HG02678 (cell line): ENCODE results near the gene FOXK2.
"Not testable (repeated sequence)": the region's sequence is repeated elsewhere in the genome, so short reads cannot be mapped to it uniquely, and the experiment has no call there.

ENCODE experiments used
- ATAC-seq: cut with Tn5 transposase; IDR thresholded peaks from one replicate; pipeline ENCODE4 v1.9.1; 2021; ENCODE audit warnings: mild to moderate bottlenecking, moderate library complexity; ENCODE audit not compliant: unreplicated experiment

Gene FOXK2

GRCh38 chr17:82561429-82562035, 42.0 kb downstream of the FOXK2 start:
- no peak for ATAC-seq

DNA sequence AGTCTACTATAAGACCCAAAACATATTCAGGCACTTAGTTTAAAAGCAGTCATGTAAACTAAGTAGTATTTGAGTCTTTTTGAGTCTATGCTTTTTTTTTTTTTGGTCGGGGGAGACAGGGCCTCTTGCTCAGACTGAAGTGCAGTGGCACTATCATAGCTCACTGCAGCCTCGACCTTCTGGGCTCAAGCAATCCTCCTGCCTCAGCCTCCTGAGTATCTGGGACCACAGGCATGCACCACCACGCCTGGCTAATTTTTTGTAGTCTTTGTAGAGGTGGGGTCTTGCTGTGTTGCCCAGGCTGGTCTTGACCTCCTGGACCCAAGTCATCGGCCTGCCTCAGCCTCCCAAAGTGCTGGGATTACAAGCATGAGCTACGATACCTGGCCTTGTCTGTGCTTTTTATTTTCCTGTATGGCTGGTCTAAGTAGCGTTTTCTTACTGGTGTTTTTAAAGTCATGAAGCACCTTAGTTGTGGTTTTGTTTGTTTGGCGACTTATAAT, 43.2 kb downstream of the FOXK2 start:
- ATAC-seq = not testable (repeated sequence)

DNA sequence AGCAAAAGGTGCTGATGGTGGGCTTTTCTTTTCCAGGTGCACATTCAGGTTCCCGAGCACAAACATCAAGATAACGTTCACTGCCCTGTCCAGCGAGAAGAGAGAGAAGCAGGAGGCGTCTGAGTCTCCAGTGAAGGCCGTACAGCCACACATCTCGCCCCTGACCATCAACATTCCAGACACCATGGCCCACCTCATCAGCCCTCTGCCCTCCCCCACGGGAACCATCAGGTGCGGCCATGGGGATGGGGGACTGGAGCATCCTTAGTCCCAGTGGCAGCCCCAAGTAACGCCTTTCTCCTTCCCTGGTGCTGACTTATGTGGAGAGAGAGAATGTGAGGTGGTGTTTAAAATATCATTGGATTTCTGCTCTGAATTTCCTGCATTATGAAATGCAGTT, 43.8 kb downstream of the FOXK2 start:
- no peak for ATAC-seq

DNA sequence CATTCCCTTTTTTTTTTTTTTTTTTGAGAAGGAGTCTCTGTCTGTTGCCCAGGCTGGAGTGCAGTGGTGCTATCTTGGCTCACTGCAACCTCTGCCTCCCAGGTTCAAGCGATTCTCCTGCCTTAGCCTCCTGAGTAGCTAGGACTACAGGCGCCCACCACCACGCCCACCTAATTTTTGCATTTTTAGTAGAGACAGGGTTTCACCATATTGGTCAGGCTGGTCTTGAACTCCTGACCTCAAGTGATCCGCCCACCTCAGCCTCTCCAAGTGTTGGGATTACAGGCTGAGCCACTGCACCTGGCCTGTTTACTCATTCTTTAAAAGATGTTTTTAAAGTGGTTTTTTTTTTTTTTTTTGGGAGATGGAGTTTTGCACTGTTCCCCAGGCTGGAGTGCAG, 44.2 kb downstream of the FOXK2 start:
- not testable (repeated sequence) for ATAC-seq

DNA sequence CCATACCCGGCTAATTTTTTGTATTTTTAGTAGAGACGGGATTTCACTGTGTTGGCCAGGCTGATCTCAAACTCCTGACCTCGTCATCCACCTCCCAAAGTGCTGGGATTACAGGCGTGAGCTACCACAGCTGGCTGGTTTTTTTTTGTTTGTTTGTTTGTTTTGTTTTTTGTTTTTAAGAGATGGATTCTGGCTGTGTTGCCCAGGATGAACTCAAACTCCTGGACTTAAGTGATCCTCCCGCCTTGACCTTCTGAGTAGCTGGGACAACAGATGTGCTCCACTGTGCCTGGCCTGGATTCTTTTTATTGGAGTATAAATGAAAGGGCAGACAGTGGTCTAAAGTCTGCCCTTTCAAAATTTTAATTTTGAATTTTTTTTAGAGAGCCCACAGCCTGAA, 44.7 kb downstream of the FOXK2 start:
- no peak for ATAC-seq

GRCh38 chr17:82565551-82565950, 46.0 kb downstream of the FOXK2 start:
- ATAC-seq = no peak

DNA sequence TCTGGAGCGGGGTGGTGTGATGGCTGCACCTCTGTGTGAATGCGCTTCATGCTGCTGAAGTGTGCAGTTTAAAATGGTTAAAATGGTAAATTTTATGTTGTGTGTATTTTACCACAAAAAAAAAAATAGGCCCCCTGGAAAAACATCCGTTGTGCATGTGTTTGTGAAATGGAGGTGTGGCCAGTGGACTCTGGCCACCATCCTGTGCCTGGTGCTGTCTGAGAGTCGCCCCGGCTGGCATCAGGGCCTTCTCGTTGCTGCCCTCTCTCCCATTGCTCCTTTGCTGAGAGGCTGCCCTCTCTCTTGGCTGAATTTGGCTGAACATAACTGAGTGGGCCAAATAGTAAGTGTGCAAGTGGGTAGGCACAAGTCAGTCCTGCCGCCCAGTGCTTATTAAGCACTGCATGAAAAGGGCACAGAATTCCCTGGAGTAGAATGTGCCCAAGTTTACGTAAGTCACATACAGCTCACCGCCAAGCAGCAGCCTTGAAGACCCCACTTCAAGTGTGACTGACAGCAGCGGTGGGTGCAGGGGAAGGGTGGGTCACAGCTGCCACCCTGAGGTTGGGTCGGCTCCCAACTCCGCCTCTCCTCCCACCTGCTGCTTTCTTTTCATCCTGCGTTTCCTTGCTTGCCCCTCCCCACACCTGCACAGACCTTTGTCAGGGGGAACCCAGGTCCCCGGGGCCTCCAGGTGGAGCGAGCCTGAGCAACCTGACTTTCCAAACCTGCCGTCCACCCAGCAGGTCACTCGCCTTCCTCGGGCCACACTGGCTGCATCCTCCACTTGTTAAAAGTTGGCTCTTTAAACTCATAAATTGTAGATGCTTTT, 46.8 kb downstream of the FOXK2 start:
- ATAC-seq = no peak

GRCh38 chr17:82567286-82567685, 47.8 kb downstream of the FOXK2 start:
- no peak for ATAC-seq

DNA sequence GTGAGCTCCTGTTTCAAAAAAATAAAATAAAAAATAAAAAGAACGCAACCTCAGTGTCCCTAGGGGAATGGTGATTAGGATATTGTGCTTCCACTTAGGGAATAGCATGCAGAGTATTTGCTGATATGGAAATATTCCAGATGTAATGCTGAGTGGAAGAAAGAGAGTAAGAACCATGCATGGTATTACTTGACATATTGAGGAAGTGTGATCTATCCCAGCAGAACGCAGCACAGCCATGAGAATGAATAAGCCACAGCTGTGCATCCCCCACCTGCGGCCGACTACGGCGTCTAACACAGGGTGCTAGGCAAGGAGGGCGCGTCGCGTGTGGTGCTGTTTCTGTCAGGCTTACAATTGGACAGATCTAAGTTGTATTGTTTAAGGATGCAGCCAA, 49.5 kb downstream of the FOXK2 start:
- no peak for ATAC-seq

- no peak for ATAC-seq
These were observed 50.1 kb downstream of the FOXK2 start for GRCh38 chr17:82569621-82570020.

GRCh38 chr17:82570277-82570676, 50.7 kb downstream of the FOXK2 start:
- no peak for ATAC-seq

- no peak for ATAC-seq
These were observed 52.3 kb downstream of the FOXK2 start for GRCh38 chr17:82571855-82572254.

DNA sequence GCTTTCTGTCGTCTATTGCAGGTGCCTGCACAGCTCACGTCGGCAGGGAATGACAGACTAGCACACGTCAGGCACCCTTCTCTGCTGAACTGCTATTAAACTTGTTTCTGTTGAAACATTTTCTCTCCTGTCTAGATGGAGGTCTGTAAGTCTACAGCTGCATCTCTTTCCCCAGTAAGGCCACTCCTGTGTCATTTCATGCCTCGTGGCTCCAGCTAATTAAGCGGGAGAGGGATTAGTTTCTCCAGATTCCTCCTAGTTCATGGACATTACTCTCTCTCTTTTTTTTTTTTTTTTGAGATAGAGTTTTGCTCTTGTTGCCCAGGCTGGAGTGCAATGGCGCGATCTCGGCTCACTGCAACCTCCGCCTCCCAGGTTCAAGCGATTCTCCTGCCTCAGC, 54.5 kb downstream of the FOXK2 start:
- no peak for ATAC-seq

DNA sequence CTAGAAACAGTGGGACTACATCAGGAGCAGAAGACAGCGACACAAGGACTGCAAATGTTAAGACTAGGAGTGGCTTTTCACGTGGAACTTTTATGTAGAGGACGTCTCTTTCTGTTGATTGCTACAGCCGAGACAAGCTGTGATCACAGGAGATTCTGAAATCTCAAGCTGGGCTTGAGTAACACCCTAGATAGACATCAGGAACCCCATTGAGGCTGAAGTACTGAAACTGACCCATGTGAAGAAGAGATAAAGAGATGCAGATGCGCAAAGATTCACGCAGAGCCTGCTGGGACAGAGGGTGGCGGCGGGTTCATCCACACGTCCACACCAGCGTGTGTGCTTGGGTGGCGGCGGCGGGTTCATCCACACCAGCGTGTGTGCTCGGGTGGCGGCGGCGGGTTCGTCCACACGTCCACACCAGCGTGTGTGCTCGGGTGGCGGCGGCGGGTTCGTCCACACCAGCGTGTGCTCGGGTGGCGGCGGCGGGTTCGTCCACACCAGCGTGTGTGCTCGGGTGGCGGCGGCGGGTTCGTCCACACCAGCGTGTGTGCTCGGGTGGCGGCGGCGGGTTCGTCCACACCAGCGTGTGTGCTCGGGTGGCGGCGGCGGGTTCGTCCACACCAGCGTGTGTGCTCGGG, 56.2 kb downstream of the FOXK2 start:
- not testable (repeated sequence) for ATAC-seq

GRCh38 chr17:82577300-82577699, 57.8 kb downstream of the FOXK2 start:
- ATAC-seq = no peak

DNA sequence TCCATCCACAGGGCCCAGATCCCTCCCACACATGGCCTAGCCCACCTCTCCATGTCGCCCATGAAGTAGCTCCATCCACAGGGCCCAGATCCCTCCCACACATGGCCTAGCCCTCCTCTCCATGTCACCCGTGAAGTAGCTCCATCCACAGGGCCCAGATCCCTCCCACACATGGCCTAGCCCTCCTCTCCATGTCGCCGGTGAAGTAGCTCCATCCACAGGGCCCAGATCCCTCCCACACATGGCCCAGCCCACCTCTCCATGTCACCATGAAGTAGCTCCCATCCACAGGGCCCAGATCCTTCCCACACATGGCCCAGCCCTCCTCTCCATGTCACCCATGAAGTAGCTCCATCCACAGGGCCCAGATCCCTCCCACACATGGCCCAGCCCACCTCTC, 60.4 kb downstream of the FOXK2 start:
- ATAC-seq = not testable (repeated sequence)

GRCh38 chr17:82582213-82582612, 62.7 kb downstream of the FOXK2 start:
- no peak for ATAC-seq

DNA sequence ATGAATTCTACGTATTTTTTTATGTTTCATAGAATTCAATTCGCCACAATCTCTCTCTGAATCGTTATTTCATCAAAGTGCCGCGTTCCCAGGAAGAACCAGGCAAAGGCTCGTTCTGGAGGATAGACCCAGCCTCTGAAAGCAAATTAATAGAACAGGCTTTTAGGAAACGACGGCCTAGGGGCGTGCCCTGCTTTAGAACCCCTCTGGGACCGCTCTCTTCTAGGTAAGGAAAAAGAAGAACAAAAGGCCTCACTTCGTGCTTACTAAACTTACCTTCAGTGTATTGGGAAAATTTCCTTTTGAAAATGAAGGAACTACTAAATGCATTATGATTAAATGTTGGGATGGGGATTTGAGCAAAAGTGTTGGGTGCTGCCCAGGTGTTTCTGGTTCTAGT, 63.2 kb downstream of the FOXK2 start:
- ATAC-seq = no peak

DNA sequence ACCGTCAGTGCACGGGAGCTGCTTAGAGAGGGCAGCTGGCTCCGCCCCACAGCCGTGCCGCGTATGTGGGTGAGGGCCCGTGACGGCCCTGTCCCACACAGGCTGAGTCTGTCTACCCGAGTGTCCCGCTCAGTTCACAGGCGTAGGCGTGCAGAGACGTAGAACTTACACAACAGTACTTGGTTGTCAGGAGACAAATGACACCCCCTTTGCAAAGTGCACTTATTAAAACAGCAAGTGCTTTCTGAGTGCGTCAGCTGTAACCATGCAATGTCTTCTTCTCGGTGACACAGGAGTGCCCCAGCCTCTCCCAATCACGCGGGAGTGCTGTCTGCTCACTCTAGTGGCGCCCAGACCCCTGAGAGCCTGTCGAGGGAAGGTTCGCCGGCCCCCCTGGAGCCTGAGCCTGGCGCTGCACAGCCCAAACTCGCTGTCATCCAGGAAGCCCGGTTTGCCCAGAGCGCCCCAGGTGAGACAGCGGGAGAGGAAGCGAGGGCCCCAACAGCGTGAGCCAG, 64.2 kb downstream of the FOXK2 start:
- no peak for ATAC-seq

DNA sequence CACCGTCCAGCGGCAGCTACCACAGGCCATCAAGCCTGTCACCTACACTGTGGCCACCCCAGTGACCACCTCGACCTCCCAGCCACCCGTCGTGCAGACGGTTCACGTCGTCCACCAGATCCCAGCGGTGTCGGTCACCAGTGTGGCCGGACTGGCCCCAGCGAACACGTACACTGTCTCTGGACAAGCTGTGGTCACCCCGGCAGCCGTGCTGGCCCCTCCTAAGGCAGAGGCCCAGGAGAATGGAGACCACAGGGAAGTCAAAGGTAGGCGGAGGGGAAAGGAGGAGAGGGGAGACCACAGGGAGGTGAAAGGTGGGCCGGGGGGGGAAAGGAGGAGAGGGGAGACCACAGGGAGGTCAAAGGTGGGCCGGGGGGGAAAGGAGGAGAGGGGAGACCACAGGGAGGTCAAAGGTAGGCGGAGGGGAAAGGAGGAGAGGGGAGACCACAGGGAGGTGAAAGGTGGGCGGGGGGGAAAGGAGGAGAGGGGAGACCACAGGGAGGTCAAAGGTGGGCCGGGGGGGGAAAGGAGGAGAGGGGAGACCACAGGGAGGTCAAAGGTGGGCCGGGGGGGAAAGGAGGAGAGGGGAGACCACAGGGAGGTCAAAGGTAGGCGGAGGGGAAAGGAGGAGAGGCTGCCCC, 66.5 kb downstream of the FOXK2 start:
- not testable (repeated sequence) for ATAC-seq

DNA sequence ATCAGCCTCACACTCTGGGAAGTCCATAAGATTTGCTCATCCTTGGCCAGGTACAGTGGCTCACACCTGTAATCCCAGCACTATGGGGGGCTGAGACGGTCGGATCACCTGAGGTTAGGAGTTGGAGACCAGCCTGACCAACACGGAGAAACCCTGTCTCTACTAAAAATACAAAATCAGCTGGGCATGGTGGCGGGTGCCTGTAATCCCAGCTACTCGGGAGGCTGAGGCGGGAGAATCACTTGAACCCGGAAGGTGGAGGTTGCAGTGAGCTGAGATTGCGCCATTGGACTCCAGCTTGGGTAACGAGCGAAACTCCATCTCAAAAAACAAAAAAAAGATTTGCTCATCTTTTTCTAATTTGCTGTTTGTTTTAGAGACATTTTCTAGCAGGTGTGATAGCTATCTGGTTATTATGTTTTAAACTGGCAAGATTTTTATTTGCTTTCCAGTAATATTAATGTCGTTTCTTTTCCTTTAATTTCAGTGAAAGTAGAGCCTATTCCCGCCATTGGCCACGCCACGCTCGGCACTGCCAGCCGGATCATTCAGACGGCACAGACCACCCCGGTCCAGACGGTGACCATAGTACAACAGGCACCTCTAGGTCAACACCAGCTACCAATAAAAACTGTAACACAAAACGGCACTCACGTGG, 67.2 kb downstream of the FOXK2 start:
- ATAC-seq = no peak
